ENCODE results near the gene NLRP5.

DNA sequence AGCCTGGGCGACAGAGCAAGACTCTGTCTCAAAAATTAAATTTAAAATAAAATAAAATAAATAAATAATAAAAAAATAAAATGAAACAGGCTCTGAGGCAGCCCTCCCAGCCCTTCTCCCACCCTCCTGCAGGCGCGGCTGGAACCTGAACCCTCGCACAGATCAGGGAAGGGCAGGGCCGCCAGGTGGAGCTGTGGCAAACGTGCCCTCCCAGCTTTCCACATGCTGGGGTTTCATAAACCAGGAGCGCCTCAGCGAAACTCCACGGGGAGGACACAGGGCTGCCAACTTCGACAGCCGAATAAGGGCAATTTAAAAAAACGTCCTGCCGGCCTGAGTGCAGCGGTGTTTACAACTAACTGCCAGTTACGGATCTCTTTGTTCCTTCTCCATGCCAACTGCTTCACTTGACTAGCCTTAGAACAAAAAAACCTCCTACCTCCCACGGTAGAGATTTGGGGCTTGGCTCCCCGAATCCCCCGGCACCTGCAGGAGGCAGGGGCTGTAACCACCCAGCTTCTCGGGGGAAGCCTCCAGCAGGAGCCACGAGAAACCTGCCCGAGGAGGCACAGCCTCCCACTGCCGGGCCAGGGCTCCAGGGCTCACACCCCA, 118.6 kb downstream of the NLRP5 start:
- TF ChIP-seq, protein P1, sequence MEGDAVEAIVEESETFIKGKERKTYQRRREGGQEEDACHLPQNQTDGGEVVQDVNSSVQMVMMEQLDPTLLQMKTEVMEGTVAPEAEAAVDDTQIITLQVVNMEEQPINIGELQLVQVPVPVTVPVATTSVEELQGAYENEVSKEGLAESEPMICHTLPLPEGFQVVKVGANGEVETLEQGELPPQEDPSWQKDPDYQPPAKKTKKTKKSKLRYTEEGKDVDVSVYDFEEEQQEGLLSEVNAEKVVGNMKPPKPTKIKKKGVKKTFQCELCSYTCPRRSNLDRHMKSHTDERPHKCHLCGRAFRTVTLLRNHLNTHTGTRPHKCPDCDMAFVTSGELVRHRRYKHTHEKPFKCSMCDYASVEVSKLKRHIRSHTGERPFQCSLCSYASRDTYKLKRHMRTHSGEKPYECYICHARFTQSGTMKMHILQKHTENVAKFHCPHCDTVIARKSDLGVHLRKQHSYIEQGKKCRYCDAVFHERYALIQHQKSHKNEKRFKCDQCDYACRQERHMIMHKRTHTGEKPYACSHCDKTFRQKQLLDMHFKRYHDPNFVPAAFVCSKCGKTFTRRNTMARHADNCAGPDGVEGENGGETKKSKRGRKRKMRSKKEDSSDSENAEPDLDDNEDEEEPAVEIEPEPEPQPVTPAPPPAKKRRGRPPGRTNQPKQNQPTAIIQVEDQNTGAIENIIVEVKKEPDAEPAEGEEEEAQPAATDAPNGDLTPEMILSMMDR (IDR thresholded peaks at IDR 0.05) = peak; percentile 85 to 93 (median 89)
- TF ChIP-seq POLR2AphosphoS5 (IDR thresholded peaks at IDR 0.05) (peak; percentile 72 to 80), POLR2A (IDR thresholded peaks at IDR 0.05; ENCODE audit: low read depth) (no peak), EP300 (IDR thresholded peaks at IDR 0.05) (no peak)

Measured in esophagus muscularis mucosa (tissue), 4 donors.